GM21515 (cell line): Measurements from ENCODE around the gene FRMPD1.

Source experiments
- ATAC-seq: cut with Tn5 transposase; IDR thresholded peaks from one replicate; pipeline ENCODE4 v1.9.1; 2021; ENCODE audit not compliant: unreplicated experiment

Gene FRMPD1

DNA sequence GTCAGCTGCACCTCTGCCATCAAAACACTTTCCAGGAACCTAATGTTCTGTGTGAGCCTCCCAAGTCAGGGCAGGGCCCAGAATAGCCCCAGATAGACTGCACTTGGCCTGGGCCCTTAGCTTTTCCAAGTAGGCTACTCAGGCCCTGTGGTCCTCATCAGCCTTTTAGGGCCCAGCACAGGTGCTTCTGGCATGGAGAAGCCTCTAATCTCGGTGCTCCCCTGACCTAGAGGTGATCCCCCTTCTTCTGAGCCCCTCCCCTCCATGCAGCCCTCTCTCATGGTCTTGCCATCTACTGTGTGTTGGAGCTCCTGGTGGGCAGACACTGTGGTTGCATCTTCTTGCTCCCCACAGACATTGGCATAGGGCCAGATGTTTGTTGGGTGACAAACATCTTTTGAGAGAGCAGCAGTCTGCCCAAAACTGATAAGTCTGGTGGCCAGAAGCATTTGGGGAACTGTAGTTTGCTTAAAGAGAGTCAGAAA is 28.1 kb downstream of the FRMPD1 start:
- no peak for ATAC-seq

DNA sequence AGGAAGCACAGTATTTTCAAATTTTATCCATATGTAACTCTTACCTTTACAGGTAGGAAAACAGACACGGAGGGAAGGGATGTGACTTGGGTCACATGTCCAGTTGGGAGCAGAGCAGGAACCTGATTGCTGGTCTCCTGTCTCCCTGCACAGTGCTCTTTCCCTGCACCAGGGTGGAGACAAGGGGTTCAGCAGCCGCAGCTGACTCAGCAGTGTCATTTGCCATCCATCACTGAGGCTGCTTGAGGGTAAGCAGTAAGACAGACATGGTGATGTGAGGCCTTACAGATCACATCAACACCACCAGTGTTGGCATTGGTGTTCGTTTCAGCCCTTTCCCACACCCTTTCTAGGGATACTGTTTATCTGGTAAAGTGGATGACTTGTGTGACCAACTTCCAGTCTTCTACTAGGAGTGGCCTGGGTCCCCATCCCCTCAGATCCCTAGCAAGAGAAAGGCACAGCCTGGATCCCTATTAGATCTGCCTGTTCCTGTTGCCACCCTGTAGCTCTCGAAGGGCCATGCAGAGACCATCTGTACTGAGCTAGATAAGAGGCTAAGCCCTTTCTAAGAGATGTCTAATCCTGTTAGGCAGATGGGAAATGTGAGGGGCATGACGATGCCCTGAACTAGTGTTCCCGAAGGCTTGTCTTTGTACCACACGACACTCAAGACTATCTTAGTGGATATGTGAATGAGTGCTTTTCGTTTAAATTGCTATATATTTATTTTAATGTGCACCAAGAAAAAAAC is 29.1 kb downstream of the FRMPD1 start:
- ATAC-seq = no peak

DNA sequence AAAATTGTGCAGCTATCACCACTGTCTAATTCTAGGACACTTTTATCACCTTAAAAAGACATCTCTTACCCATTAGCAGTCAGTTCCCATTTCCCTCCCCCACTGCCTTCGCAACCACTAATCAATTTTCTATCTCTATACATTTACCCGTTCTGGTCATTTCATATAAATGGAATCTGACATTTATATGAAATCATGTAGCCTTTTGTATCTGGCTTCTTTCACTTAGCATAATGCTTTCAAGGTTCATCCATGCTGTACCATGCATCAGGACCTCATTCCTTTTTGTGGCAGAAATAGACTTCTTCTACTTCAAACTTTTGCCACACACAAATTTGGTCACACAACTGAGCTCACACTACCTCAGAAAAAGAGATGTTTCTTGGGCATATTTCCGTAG is 32.2 kb downstream of the FRMPD1 start:
- no peak for ATAC-seq

DNA sequence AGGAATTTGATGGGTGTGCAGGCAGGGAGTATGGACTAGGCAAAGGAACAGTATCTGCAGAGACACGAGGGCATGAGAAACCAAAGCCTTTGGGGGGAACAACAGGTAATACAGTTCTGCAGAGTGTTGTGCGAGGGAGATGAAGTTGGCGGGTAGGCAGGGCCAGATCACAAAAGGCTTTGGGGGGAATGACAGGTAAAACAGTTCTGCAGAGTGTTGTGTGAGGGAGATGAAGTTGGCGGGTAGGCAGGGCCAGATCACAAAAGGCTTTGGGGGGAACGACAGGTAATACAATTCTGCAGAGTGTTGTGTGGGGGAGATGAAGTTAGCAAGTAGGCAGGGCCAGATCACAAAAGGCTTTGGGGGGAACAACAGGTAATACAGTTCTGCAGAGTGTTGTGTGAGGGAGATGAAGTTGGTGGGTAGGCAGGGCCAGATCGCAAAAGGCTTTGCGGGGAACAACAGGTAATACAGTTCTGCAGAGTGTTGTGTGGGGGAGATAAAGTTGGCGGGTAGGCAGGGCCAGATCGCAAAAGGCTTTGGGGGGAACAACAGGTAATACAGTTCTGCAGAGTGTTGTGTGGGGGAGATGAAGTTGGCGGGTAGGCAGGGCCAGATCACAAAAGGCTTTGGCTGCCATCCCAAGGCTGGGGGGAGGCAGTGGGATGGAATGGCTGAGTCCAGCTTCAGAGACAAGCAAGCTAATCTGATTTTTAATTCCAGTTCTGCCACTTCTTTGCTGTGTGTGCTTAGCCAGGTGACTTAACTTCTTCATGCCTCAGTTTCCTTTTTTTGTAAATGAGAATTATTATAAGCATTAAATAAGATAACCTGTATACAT is 33.0 kb downstream of the FRMPD1 start:
- no peak for ATAC-seq

DNA sequence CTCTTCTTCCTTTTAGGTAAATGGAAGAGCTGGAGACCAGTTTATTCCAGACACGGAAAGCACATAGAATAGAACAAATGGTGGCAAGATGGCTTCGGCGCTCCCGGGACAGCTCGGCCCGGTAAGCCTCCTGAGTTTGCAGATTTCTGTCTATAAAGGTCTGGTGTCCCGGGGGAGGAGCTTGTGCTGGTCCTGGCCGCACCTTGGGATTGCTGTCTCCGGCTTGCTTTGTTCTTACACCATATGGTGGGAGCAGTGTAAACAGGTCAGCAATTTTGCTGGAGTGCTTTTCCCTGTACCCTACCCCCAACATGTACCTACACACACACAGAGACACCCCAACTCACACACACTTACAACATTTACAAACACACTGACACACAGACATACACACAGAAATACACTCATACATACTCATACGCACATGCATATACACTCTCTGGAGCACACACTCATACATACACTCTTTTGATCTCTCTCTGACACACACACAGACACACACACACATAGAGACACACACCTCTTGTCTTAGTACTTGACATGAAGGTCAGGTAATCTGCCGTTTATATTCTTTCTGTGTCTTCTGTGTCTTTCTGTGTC is 42.0 kb downstream of the FRMPD1 start:
- no peak for ATAC-seq

DNA sequence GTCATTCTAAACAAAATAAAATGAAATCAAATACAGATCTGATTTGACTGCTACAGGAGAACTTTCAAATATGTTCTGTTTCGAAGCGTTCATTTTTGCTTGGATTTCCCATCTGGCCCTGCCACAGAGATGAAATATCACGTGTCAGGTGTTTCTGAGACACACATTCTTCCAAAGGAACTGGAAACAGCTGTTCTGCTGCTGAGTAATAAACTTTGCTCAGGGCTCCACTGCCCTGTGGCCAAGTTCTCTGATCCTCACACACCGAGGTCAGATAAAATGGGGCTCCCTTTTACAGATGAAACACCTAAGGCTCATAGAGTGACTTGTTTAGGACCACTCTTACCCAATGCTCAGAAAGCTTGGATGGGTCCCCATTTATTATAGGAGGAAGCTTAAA is 42.5 kb downstream of the FRMPD1 start:
- ATAC-seq = no peak

DNA sequence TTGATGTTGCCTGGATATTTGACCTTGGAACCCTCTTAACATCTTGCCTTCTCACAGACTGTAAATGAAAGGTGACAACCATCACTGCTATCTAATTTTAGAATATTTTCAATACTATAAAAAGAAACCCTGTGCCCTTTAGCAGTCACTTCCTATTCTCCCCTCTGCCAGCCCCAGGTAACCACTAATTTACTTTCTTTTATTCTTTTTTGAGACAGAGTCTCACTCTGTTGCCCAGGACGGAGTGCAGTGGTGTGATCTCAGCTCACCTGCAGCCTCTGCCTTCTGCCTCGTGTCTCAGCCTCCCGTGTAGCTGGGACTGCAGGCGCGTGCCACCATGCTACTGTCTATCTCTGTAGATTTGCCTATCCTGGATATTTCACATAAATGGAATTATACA is 43.6 kb downstream of the FRMPD1 start:
- ATAC-seq = no peak

DNA sequence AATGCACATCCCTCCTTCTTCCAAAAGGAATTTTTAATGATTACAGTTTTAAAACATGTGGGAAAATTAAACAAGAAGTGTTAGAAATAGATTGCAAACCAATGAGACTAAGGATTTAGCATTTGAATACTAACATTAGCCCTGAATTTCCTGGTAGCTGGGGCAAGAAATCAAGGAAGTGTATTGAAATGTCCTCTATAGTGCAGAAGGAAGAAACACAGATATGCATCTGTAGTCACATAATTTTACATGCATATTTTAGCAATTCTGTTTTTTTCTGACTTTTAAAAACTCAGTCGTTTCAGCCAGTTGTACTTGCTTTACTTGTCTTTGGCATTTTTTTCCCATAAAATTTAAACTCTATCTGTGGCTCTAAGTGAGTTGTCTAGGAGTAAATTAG is 45.8 kb downstream of the FRMPD1 start:
- no peak for ATAC-seq

DNA sequence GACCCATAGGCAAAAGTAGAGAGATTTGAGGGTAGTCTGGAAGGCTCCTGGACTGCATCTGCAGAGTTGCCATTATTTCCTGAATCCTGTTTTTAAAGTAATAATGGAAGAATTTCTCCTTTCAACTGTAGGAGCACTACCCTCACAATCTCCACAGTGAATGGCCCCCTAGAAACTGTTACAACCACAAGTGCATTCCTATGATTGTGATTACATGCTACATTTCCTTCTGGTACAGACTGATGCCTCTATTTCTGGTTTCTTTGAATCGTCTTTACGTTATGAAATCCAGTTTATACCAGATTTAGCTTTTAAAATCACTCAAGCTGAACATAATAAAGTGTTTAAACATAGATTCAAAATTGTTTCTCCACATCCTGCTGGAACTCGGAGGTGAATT is 49.4 kb downstream of the FRMPD1 start:
- ATAC-seq = no peak

DNA sequence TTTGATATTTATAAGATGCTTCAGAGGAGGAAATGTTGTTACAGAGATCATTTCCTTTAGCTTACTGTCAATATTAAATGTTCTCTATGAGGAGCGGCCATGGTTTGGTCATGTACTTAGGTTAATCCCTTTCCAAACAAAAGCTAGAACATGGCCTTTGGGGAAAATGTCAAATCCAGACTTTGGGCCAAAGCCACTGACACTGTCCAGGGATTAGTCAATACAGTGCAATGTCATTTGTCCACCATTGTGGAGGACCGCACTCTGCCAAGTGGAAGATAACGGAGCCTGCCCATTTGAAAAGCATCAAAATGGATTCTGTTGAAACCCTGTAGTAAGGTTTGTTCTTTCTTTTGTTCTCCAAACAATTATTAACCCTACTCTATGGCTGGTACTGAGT is 50.1 kb downstream of the FRMPD1 start:
- no peak for ATAC-seq

DNA sequence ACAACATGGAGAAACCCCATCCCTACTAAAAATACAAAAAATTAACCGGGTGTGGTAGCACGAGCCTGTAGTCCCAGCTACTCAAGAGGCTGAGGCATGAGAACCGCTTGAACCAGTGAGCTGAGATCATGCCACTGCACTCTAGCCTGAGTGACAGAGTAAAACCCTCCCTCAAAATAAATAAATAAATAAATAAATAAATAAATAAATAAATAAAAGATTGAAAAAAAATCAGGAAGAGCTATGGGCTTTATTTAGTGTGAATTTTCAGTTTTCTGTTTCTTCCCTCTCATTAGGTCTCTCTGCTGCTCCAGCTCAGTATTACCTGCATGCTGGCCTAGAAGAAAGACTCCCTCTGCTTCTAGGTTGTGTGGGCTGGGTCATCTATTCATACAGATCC is 55.0 kb downstream of the FRMPD1 start:
- ATAC-seq = no peak

DNA sequence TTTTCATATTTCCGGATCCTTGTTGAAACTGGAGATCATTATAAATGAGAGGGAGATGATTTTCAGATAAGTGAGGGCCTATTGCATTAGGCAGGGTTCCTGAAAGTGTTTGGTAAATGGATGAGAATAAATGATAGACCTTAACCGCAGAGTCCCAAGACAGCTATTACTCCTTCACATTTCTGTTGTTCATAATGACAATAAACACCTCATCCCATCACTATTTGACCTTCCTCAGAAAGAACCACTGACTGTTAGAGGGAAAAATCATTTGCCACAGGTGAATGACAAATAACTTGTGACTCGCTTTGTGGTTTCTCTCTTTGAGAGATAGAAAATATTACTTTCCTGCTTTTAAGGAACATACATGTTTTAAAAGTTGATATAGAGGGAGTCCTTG is 55.5 kb downstream of the FRMPD1 start:
- no peak for ATAC-seq

DNA sequence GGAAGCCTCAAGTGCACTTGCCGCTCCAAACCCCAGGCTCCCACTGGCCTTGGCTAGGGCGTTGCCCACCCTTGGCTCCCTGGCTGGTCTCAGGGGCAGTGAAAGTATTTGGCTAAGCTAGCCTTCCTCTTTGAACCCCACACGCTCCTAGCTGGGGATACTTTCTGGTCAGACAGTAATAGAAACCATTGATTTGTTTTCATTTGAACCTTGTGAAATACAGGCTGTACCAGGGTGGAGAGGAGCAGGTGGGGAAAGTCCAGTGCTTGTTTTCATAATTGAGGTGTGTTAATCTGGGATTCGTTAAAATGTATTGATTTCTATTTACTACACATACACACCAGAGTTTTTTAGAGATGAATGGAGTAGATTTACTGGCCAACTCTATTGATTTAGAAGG is 57.0 kb downstream of the FRMPD1 start:
- no peak for ATAC-seq

DNA sequence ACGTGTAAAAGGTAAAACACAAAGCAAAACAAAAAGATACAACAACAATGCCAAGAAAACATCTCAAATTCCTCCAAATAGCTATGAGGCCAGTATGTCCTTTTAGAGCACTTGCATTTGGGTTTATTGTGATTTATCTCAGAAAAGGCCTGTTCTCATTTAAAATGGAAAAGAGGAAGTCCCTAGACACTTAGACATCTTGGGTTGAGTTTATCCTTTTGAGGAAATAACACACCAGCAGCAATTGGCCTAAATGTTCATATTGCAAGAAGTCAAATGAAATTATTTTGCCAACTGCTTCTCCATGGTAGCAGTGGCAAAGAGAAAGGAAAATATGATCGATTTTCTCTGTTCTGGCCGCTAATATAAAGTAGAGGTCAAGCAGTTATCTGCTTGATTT is 59.3 kb downstream of the FRMPD1 start:
- no peak for ATAC-seq

DNA sequence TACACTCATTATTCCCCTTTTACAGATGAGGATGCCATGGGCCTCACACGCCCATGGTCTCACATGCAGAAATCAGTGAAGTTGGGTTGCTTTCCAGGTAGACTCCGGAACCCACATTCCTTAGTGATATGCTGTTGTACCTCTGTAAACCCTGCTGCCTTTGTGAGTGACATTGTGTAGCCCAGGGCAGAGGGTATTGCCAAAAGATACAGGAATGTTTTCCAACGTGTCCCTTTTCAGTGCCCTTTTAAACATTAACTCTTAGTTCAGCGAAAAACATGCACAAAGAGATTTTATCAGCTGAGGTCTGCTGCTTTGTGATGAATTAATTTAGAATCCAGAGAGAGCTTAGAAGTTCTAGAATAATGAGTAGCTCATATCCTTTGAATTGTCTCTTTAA is 64.5 kb downstream of the FRMPD1 start:
- no peak for ATAC-seq

DNA sequence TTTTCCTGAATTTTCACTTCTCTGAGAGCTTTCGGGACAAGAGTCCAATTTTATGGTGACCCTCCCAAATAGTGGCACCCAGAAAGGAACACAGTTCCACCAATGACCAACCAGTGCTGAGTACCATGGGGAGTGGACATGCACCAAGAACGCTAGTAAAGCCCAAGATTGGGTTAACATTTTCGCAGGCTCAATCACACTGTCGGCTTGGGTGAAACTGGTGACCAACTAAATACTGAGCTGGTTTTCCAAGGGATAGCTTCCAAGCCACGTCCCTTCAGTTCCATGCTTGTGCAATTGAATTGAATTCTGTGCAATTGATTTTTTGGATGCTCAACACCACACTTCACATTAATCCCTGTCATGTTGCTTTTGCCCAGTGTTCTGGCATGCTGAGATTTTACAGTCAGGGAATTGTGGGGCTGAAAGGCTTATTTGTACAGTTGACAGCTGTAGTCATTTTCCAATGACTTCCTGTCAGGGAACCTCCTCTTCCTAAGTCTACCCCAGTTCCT is 65.3 kb downstream of the FRMPD1 start:
- ATAC-seq = no peak

DNA sequence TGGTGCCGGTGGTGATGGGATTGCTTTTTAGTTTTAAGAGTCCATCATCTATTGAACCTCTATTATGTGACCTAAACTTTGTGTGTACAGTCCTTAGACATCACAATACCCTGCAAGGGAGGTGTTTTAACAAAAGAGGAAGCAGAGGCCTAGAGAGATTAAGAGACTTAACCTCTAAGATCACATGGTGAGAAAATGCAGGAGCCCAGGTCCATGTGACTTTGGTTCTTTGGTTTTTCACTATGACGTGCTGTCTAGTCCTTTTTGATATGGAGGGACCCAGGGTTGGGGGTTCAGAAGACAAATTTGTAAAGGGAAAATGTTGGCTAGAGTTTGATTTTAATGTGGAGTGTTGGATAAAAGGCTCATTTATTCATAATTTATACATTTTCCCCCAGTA is 68.8 kb downstream of the FRMPD1 start:
- ATAC-seq = no peak

DNA sequence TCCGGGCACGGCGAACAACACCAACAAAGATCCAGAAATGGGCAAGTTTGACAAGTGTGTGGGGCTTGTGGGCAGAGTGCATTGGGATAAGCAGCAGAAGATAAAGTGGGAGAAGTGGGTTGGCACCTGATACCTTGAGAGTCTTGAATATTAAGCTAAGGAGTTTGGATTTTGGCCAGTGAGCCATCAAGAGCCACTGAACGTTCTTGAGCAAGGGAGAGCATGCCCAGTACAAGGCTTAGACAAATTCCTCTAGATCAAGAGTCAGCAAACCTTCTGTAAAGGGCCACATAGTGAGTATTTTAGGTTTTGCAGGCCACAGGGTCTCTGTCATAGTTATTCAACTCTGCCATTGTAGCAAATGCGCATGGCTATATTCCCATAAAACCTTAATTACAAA is 76.3 kb downstream of the FRMPD1 start:
- ATAC-seq = no peak

DNA sequence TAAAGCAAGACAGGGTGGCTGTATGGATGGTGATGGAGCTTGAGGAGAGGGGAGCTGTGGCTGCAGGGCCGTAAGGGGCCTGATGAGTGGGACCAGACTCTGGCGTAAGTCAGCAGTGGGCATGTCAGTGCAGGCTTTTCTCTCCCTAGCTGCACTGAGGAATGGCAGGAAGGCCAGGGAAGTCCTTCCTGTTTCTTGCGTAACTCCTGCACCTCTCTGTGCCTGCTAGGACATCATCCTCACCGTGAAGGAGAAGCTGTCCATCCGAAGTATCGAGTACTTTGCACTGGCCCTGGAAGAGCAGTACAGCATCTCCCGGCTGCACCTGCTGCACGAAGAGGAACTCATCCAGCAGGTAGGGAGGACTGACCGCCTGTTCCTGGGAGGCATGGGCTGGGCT is 78.7 kb downstream of the FRMPD1 start:
- no peak for ATAC-seq

DNA sequence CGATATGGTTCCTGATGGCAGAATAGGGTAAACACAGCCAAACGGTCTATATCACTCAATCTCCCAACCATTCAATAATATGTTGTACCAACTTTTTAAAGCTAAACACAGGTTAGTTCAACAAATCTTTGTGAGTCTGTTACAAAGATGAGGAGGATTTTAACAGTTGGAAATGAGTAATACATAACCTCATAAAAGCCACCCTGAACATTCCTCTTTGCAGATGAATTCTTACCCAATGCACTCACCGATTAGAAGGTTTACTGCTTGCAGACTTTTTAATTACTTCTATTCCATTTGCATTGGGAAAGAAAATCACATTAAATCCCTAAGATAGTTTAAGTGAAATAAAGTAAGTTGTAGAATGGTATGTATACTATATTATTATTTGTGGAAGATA is 79.5 kb downstream of the FRMPD1 start:
- ATAC-seq = no peak

DNA sequence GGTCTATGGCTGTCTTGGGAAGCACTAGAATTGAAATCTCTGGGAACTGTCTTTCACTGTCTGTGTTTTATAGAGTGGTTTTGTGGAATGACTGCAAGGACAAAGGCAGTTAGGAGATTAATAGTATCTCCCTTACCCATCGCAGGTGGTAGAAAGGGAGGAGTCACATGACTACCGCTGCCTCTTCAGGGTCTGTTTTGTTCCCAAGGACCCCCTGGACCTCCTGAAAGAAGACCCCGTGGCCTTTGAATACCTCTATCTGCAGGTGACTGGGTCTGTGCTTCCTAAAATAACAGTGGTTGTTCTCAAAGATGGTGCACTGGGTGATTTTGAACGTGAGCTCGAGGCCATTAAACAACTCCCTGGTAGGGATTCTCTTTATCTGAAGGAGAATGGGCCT is 80.1 kb downstream of the FRMPD1 start:
- ATAC-seq = no peak
